SK-N-SH (cell line): ENCODE measurements around the gene TCN2.

Experiments
- EP300 ChIP-seq, 2 experiments: IDR thresholded peaks; 2 replicates each; pipeline versions ENCODE4 v1.4.0 to v1.6.1; 2012; ENCODE audit warnings: borderline replicate concordance in 1 of 2, low read depth in 1 of 2, low read length in 1 of 2
- EZH2phosphoT487 ChIP-seq: fragments of 200-600 bp; sonication (generic); IDR thresholded peaks from 2 replicates; pipeline ENCODE4 v1.6.1; 2017; ENCODE audit warnings: low read depth, mixed run types, mild to moderate bottlenecking, antibody characterized with exemption, moderate library complexity, borderline replicate concordance
- FOSL2 ChIP-seq: IDR thresholded peaks from 2 replicates; pipeline ENCODE4 v1.4.0; 2012; ENCODE audit warnings: low read depth, mild to moderate bottlenecking, moderate library complexity, borderline replicate concordance
- GABPA ChIP-seq: IDR thresholded peaks from 2 replicates; pipeline ENCODE4 v1.4.0; 2012; ENCODE audit warnings: low read depth, mild to moderate bottlenecking
- POLR2AphosphoS5 ChIP-seq: IDR thresholded peaks from 2 replicates; pipeline ENCODE4 v1.6.1; 2012; ENCODE audit warnings: low read depth, low read length
- RCOR1 ChIP-seq: fragments of 150-350 bp; IDR thresholded peaks from 2 replicates; pipeline ENCODE4 v1.6.1; 2017; ENCODE audit warnings: antibody characterized with exemption, low read length
- RXRA ChIP-seq: IDR thresholded peaks from 2 replicates; pipeline ENCODE4 v1.4.0; 2012; ENCODE audit warnings: low read depth, mild to moderate bottlenecking, borderline replicate concordance
- TF ChIP-seq, protein P1 (sequence below): fragments of 200-600 bp; sonication (generic); IDR thresholded peaks from 2 replicates; pipeline ENCODE4 v1.6.1; 2017; ENCODE audit warnings: antibody characterized with exemption, mild to moderate bottlenecking, moderate library complexity
- TF ChIP-seq, protein P2 (sequence below): IDR thresholded peaks from 2 replicates; pipeline ENCODE4 v1.4.0; 2012; ENCODE audit warnings: low read depth
- TF ChIP-seq, protein P3 (sequence below): IDR thresholded peaks from 2 replicates; pipeline ENCODE4 v1.4.0; 2012; ENCODE audit warnings: low read depth, borderline replicate concordance

DNA sequence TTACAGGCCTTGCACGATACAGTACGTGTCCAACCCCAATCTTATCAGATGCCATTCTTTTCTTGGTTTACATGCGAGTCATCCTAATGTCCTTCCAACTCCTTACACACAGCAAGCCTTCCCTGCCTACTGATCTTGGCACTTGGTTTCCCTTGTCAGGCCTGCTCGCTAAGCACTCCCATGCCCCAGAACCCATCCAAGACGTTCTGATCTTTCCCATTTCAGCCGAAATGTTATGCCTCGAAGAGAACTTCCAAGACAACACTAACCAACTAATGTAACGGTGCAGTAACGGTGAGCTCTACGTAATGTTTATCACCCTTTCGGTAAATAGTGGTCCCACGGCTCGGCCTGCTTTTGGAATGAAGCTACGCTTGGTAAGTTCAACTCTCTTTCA lies 15.8 kb upstream of the TCN2 start:
- TF ChIP-seq GABPA, result no peak
- TF ChIP-seq POLR2AphosphoS5, result no peak
- TF ChIP-seq, protein P1, sequence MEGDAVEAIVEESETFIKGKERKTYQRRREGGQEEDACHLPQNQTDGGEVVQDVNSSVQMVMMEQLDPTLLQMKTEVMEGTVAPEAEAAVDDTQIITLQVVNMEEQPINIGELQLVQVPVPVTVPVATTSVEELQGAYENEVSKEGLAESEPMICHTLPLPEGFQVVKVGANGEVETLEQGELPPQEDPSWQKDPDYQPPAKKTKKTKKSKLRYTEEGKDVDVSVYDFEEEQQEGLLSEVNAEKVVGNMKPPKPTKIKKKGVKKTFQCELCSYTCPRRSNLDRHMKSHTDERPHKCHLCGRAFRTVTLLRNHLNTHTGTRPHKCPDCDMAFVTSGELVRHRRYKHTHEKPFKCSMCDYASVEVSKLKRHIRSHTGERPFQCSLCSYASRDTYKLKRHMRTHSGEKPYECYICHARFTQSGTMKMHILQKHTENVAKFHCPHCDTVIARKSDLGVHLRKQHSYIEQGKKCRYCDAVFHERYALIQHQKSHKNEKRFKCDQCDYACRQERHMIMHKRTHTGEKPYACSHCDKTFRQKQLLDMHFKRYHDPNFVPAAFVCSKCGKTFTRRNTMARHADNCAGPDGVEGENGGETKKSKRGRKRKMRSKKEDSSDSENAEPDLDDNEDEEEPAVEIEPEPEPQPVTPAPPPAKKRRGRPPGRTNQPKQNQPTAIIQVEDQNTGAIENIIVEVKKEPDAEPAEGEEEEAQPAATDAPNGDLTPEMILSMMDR, result no peak
- no peak for TF ChIP-seq RCOR1
- TF ChIP-seq RXRA, result no peak
- TF ChIP-seq, protein P2, sequence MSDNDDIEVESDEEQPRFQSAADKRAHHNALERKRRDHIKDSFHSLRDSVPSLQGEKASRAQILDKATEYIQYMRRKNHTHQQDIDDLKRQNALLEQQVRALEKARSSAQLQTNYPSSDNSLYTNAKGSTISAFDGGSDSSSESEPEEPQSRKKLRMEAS, result no peak
- no peak for TF ChIP-seq EZH2phosphoT487
- no peak for TF ChIP-seq EP300 (IDR thresholded peaks at IDR 0.05; ENCODE audit: borderline replicate concordance in 1 of 2, low read depth in 1 of 2, low read length in 1 of 2)
- no peak for TF ChIP-seq FOSL2
- TF ChIP-seq, protein P3, sequence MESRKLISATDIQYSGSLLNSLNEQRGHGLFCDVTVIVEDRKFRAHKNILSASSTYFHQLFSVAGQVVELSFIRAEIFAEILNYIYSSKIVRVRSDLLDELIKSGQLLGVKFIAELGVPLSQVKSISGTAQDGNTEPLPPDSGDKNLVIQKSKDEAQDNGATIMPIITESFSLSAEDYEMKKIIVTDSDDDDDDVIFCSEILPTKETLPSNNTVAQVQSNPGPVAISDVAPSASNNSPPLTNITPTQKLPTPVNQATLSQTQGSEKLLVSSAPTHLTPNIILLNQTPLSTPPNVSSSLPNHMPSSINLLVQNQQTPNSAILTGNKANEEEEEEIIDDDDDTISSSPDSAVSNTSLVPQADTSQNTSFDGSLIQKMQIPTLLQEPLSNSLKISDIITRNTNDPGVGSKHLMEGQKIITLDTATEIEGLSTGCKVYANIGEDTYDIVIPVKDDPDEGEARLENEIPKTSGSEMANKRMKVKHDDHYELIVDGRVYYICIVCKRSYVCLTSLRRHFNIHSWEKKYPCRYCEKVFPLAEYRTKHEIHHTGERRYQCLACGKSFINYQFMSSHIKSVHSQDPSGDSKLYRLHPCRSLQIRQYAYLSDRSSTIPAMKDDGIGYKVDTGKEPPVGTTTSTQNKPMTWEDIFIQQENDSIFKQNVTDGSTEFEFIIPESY, result no peak
